HUDEP-2 (cell line): Measurements from ENCODE around the gene LRRC47.

Experiments
- DNase-seq, 76 experiments: peaks; one replicate each; lab custom pipeline; 2025; ENCODE audit not compliant: unreplicated experiment in 76 of 76; lab: John Stamatoyannopoulos, UW

Gene LRRC47

DNA sequence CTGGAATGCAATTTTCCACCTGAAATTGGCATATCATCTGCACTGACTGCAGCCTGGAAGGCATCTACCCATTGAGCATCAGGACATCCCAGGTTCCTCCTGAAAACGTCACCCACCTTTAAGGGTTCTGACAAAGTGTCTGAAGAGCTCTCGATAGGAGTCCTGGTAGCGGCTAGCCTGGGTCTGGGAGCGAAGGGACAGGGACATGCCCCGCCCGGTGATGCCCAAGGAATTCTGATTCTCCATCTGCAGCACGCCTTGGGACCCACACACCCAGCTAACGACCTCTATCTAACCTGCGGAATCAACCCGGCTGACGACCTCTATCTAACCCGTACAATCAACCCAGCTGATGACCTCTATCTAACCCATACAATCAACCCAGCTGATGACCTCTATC, 57.4 kb downstream of the LRRC47 start:
- no peak for DNase-seq

DNA sequence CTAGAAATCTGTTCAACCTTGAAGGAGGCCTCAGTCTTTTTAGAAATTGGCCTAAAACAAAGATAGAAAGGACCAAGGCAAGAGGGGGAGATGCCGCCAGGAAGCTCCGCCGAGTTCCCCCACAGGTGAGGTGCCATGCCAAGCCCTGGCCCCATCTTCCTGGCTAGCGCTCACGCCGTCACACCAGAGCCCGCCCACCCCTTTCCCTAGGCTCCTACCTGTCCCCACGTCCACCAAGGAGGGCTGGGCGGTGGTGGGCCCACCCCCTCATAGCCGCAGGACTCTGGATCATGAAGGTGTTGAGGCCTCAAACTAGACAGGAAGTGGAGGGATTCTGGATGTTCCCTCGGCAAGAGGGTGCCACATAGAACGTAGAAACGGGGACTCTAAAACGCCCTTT, 59.6 kb downstream of the LRRC47 start:
- no peak for DNase-seq

DNA sequence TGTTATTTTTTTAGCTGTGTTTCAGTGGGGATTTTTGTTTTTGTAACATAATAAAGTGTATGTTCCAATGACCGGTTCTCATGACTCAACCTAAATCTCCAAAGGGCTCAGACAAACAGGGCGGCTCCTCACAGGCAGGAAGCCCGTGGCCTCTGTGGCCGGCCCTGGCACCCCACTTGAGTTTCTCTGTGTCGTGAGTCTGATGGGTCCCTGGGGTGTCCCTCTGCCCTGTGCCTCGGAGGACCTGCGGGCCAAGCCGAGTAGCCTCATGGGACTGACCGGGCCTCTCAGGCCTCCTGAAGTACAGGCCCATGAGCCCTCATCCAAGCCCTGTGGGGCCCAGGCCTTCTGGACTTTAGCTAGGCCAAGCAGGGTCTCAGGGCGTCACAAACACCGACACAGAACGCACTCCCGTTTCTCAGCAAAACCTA, 60.2 kb downstream of the LRRC47 start:
- DNase-seq = no peak

DNA sequence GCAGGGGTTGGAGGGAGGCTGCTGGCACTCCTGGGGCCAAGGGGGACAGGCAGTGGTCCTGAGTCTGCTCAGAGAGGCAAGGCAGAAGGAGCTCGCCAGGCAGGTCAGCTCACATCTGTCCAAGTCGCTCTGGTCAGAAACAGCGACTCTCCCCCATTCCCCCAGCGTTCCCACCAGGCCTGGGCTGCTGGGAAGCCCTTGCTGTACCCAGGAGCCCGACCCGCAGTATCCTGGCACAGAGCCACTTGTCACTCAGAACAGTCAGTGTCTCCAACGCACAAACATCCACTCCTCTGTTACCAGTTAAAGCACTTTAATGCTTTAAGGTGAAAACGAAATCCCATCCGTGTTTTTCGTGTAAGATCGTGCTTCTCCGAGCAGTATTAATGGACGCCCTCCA, 60.6 kb downstream of the LRRC47 start:
- peak in 1 of 76 experiments; percentile 18 for DNase-seq

DNA sequence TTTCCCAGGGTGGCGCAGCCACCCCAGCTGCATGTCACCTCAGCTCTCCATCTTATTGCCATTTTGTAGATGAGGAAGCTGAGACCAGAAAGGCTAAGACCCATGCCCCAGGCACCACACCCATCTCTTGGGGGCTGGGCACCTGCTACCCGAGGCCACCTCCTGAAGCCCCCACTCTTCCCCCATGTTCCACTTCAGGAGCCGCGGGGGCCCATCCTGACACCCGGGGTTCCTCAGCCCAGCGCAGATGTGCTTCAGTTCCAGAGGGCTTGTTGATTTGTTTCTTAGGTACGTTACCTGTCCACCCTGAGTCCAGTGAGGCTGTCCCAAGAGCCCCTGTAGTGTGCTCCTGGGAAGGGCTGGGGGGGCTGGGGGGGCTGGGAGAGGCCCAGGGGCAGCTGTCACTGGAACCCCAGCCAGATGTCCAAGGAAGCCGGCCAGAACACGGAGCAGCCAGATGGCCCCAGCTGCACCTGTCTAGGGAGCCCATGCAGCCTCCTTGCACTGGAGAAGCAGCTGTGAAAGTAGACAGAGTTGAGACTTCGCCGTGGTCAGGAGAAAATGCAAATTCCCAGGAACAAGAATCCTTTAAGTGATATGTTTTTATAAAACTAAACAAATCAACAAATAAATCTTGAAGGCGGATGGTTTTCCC, 61.1 kb downstream of the LRRC47 start:
- DNase-seq = no peak

DNA sequence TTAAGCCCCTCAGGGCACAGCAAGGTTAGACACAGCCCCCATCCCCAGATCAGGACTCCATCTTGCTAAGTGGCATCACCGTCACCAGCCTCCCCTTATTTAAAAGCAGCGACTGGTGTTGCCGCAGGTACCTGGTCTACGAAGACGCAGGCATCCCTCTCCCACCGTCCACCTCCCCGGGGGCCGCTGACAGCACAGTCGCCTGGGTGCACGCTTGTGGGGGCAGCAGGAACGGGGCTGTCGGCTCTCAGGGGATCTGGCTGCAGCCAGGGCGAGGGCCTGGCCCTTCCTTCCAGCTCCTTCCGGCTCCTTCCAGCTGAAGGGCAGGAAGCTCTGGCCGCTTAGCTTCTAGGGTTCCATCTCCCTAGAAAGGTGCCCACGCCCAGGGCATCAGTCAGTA, 61.7 kb downstream of the LRRC47 start:
- no peak for DNase-seq

DNA sequence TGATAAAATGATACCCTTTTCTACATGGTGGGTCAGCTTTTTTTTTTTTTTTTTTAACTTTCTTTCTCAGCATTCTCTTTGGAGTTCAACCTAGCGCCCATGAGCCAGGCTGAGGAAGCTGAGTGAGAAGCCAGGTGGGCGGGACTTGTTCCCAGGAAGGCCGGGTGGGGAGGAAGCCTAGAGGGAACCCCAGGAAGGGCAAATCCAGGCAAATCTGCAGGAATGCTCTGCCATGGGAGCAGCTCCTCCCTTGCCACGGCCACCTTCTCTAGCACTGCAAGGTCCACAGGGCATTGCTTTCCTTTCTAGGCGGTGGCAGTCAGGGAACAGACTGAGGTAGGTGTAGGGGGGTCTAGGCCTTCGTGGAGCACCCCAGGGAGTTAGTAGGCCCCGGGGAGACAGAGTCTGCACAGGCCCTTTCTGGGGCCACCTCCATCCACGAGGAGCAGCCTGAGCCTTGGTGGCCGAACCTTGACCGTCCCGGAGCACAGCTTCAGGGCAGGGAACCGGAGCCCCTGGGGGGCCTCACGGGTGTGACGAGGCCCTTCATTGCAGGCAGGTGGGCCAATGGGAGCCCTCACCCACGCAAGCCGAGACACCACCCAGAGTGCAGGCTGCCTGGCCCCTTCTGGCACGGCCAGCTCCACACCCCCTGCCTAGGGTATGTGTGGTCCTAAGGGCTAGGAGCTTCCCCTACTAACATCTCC, 62.3 kb downstream of the LRRC47 start:
- no peak for DNase-seq

DNA sequence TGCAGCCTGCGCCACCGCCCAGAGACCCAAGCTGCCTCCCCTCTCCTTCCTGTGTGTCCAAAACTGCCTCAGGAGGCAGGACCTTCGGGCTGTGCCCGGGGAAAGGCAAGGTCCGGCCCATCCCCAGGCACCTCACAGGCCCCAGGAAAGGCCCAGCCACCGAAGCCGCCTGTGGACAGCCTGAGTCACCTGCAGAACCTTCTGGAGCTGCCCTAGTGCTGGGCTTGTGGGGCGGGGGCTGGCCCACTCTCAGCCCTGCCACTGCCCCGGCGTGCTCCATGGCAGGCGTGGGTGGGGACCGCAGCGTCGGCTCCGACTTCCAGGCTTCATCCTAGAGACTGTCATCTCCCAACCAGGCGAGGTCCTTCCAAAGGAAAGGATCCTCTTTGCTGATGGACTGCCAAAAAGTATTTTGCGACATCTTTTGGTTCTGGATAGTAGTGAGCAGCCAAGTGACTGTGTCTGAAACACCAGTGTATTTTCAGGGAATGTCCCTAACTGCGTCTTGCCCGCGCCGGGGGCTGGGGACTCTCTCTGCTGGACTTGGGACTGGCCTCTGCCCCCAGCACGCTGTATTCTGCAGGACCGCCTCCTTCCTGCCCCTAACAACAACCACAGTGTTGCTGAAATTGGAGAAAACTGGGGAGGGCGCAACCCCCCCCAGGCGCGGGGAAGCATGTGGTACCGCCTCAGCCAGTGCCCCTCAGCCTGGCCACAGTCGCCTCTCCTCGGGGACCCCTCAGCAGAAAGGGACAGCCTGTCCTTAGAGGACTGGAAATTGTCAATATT, 63.0 kb downstream of the LRRC47 start:
- DNase-seq = peak in 2 of 76 experiments; percentile 16 to 25

DNA sequence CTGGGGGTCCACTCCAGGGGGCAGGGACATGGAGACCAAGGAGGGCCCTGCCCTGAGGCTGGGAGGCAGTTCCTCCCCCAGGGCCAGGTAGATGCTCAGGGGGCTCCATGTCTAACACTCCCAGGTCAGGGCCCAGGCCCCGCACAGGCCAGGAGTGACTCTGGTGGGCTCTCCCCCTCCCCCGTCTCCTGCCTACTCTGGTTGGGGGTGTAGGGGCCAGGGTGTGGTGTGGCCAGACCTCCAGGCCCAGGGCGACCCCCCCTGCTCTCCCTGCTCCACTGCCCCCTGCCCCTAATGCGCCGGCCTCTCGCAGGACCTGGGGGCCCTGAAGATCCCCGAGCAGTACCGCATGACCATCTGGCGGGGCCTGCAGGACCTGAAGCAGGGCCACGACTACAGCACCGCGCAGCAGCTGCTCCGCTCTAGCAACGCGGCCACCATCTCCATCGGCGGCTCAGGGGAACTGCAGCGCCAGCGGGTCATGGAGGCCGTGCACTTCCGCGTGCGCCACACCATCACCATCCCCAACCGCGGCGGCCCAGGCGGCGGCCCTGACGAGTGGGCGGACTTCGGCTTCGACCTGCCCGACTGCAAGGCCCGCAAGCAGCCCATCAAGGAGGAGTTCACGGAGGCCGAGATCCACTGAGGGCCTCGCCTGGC, 63.7 kb downstream of the LRRC47 start:
- DNase-seq = peak in 4 of 76 experiments; percentile 16 to 32 (median 24)

DNA sequence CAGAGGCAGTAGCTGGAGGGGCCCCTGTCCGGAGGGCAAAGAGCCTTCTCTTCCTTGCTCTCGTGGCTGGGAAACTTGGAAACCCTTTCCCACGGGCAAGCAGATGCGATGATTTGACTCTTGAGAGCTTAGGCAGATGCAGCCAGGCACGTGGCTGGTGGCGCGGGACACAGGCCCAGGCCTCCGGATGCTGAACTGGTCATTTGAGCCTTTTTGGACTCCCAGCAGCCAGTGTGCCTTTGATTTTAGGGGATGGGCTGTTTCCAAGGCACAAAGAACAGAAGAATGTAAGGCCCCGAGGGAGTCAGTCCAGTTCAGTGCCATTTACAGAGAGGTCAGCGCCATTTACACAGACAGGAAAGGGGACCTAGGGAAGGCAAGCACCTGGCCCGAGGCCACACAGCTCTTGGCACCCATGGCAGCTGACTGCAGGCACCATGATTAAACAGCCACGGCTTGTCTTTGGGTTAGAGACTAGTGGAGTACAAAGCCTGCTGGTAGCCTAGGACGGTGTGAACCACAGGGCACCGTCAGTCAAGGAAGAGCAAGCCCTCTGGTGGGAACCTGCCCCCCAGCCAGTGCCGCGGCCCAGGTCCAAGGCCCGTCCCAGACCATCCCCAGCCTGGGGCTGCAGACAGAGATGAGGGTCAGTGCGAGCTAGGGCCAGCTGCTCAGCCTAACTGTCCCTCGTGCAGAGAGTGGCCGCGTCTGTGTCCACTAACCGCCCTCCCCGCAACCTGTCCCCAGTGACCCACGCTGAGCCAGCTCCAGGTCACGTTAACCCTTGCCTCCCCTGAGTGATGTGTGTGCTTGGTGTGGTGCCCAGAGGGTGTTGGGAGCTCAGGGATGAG, 64.5 kb downstream of the LRRC47 start:
- peak in 10 of 76 experiments; percentile 14 to 40 (median 28) for DNase-seq

DNA sequence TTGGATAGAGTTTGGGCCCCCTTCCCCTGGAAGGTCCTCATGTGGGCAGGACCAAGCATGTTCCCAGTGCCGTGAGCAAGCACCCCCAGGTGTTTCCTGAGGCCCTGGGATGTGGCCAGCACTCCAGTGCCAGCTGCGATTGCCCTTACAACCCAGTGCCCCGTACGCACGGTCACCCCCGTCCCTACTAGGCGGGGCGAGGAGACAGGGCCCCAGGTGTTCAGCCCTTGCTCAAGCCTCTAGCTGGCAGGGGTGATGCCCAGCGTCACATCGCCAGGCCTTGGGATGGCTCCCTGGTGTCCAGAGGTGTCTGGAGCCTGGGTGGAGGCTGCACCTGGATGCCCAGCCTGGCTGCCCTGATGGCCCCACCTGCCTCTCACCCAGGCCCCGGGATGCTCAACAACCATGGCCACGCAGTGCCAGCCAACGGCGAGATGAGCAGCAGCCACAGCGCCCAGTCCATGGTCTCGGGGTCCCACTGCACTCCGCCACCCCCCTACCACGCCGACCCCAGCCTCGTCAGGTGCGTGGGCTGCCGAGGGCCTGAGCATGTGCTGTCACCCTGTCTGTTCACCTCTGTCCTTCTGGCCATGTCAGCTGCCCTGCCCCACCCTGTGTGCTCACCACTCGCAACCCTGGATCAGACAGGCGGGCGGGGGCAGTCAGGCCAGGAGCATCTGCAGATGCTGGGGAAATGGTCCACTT, 65.6 kb downstream of the LRRC47 start:
- DNase-seq = peak in 5 of 76 experiments; percentile 10 to 34 (median 18)

DNA sequence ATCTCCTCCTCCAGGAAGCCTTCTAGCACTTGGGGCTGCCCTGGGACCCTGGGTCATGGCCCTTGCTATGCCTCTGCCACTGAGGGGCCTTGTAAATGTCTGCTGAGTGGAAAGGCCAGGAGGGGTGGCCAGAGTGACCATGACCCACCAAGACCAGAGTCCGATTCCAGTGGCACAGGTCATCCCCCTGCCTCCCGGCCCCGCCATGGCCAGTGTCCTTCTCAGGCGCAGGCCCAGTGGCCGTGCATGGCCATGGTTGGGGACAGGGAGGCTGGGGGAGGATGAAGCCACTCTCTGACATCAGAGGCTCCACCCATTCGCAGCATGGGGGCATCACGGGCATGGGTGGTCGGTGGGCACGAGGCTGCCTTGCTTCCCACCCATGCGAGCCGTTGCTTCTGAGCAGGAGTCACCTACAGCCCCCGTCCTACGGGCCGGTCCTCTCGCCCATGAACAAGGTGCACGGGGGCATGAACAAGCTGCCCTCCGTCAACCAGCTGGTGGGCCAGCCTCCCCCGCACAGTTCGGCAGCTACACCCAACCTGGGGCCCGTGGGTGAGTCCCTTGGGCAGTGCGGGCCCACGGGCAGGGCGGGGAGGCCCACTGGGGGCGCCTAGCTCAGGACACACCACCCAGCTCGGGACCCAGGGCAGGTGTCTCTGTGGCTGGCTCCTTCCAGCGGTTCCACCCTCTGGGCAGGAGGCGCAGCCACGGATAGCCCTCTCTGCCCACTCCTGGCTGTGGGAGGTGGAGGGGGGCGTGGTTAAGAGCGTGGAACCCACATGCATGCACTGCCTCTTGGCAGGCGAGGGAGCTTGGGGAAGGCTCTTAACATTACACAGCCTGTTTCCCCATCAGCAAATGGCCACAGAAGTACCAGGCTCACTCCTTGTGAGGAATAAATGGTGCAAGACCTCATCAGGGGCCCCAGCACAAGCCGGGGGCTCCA, 66.4 kb downstream of the LRRC47 start:
- peak in 29 of 76 experiments; percentile 17 to 58 (median 32) for DNase-seq
